ENCODE measurements around the gene DUOX1.
A peak's percentile ranks its signal among the peaks of the same experiment; 100 is the strongest.

Gene DUOX1

GRCh38 chr15:45187578-45187893 lies 57.7 kb downstream of the DUOX1 start:
- no peak for DNase-seq (ENCODE audit: low read depth)
- no peak for TF ChIP-seq CTCF (conservative IDR thresholded peaks at IDR 0.05; ENCODE audit: control insufficient read depth, insufficient read depth, low read depth, low read length)
- peak overlapping the region; percentile 2 for H3K4me3 ChIP-seq (ENCODE audit: control insufficient read depth, low read depth, low read length)

GRCh38 chr15:45187894-45188830 lies 58.4 kb downstream of the DUOX1 start, which contains the start of gene SHF:
SHF (minus strand) TSS chr15:45187966; CDS start chr15:45187951, 15 bp downstream.
- TF ChIP-seq CTCF (conservative IDR thresholded peaks at IDR 0.05; ENCODE audit: control insufficient read depth, insufficient read depth, low read depth, low read length) = no peak
- H3K4me3 ChIP-seq (ENCODE audit: control insufficient read depth, low read depth, low read length) = peak within 1 kb of the TSS; percentile 65
- no peak for DNase-seq (ENCODE audit: low read depth)

- H3K4me3 ChIP-seq (ENCODE audit: control insufficient read depth, low read depth, low read length) = peak overlapping the region; percentile 67
- DNase-seq (ENCODE audit: low read depth) = no peak
Observed at GRCh38 chr15:45197512-45197911, 67.7 kb downstream of the DUOX1 start.

GRCh38 chr15:45198337-45199135 lies 68.7 kb downstream of the DUOX1 start:
- peak; percentile 96 for DNase-seq (ENCODE audit: low read depth)
- peak overlapping the region; percentile 67 for H3K4me3 ChIP-seq (ENCODE audit: control insufficient read depth, low read depth, low read length)
- TF ChIP-seq CTCF (conservative IDR thresholded peaks at IDR 0.05; ENCODE audit: control insufficient read depth, insufficient read depth, low read depth, low read length) = peak; percentile 76

More at GRCh38 chr15:45197512-45197911, 67.7 kb downstream of the DUOX1 start:
- no peak for TF ChIP-seq CTCF (conservative IDR thresholded peaks at IDR 0.05; ENCODE audit: control insufficient read depth, insufficient read depth, low read depth, low read length)

GRCh38 chr15:45199136-45199810 lies 69.5 kb downstream of the DUOX1 start:
- peak overlapping the region; percentile 67 for H3K4me3 ChIP-seq (ENCODE audit: control insufficient read depth, low read depth, low read length)
- no peak for DNase-seq (ENCODE audit: low read depth)
- TF ChIP-seq CTCF (conservative IDR thresholded peaks at IDR 0.05; ENCODE audit: control insufficient read depth, insufficient read depth, low read depth, low read length) = no peak

Data from fibroblast of mammary gland (primary cell).